Sigmoid colon (tissue), 7 donors: ENCODE data around the gene CREB3L2. TPM values are rescaled to one million over a fixed set of nuclear protein-coding genes. Genes with fewer than 3 reads are reported as not detected.

Experiments used
- DNase-seq: peaks from one replicate; pipeline ENCODE4 v3.0.0-alpha.2; 2019
- H3K27ac ChIP-seq, 4 donors: fragments of 200-600 bp; sonication (generic); one replicate each; pipeline ENCODE4 v1.5.1; 2016 to 2019; ENCODE audit warnings: mild to moderate bottlenecking in 1 of 4
- H3K27me3 ChIP-seq, 3 donors: fragments of 200-600 bp; sonication (generic); one replicate each; pipeline ENCODE4 v1.5.1; 2019; ENCODE audit warnings: mild to moderate bottlenecking in 1 of 3
- H3K36me3 ChIP-seq, 4 donors: fragments of 200-600 bp; sonication (generic); one replicate each; pipeline ENCODE4 v1.5.1; 2016 to 2019
- H3K4me1 ChIP-seq, 4 donors: fragments of 200-600 bp; sonication (generic); one replicate each; pipeline ENCODE4 v1.5.1; 2017 to 2019
- H3K4me3 ChIP-seq, 4 donors: fragments of 200-600 bp; sonication (generic); one replicate each; pipeline ENCODE4 v1.5.1; 2017 to 2019; ENCODE audit warnings: mild to moderate bottlenecking in 2 of 4, moderate library complexity in 1 of 4
- H3K9me3 ChIP-seq, 4 donors: fragments of 200-600 bp in 3 of 4; sonication (generic) in 3 of 4; one replicate each; pipeline versions ENCODE4 v1.5.1 to v1.6.1; 2013 to 2019
- CTCF ChIP-seq, 4 experiments: fragments of 450-650 bp in 3 of 4; fragments of 200-600 bp in 1 of 4; IDR thresholded peaks; one replicate each; pipeline ENCODE4 v1.5.1; 2016 to 2019; ENCODE audit warnings: antibody characterized with exemption in 4 of 4, mild to moderate bottlenecking in 3 of 4, moderate library complexity in 2 of 4
- EP300 ChIP-seq, 4 donors: sonication (generic); formaldehyde crosslinking; IDR thresholded peaks; one replicate each; pipeline ENCODE4 v1.6.1; 2017; ENCODE audit warnings: antibody characterized with exemption in 4 of 4
- POLR2A ChIP-seq, 2 donors: fragments of 450-650 bp; IDR thresholded peaks; one replicate each; pipeline ENCODE4 v1.6.1; 2016; ENCODE audit warnings: antibody characterized with exemption in 2 of 2, mild to moderate bottlenecking in 2 of 2, moderate library complexity in 2 of 2
- POLR2AphosphoS5 ChIP-seq, 4 donors: sonication (generic); formaldehyde crosslinking; IDR thresholded peaks; one replicate each; pipeline ENCODE4 v1.6.1; 2017; ENCODE audit warnings: antibody characterized with exemption in 4 of 4
- WGBS, 2 donors: extraction: QIAGEN DNeasy Blood & Tissue Kit; methylation state at CpG; one replicate each; pipeline ENCODE4 v1.1.7; 2013; 5-methylcytosine and 5-hydroxymethylcytosine counted together
- intact Hi-C: fragments of 100-400 bp; cut with DNase I; formaldehyde crosslinking; loops from one replicate; pipeline ENCODE4 v1.15.1; 2023
- polyA plus RNA-seq, 3 donors: library from polyadenylated mRNA; stranded (reverse); fragments of 200-250 nt; gene quantifications; one replicate each; pipeline ENCODE4 v1.2.3, GENCODE V29; 2013
- total RNA-seq, 4 donors: library from RNA; depleted of rRNA; stranded (reverse); fragments of >200 nt; gene quantifications; one replicate each; pipeline ENCODE4 v1.1.0, GENCODE V29; 2016
- donor health status: healthy with polysubstance abuse.
- donor health status: Bipolar disorder and iron deficiency.
- donor health status: healthy.

The CREB3L2 gene
- total and polyA plus RNA-seq, 7 donors, result 3.0 to 41.3 (median 26.0) TPM

- 80 to 93% methylated on average over 5 of the region's 5 CpGs for WGBS, 2 donors
- no peak for TF ChIP-seq CTCF (IDR thresholded peaks at IDR 0.05)
- TF ChIP-seq POLR2AphosphoS5 (IDR thresholded peaks at IDR 0.05), result peak in 1 of 4 donors; percentile 22
- TF ChIP-seq POLR2A (IDR thresholded peaks at IDR 0.05), result no peak
- Histone ChIP-seq H3K9me3 (no peaks in the 10 kb centered on the region), H3K36me3 (peaks cover 9 to 62% (median 25%) of the 10 kb centered on the region in 4 donors), H3K4me3 (no peak overlapping the region), H3K27me3 (no peaks in the 10 kb centered on the region), H3K4me1 (peaks cover 0 to 59% (median 55%) of the 10 kb centered on the region in 4 donors), H3K27ac (peak overlapping the region; percentile 64 to 85 (median 74))
- no peak for DNase-seq
- intact Hi-C loops, result no loop called here
Observed at GRCh38 chr7:137877027-137877675, 124.7 kb downstream of the CREB3L2 start.

DNA sequence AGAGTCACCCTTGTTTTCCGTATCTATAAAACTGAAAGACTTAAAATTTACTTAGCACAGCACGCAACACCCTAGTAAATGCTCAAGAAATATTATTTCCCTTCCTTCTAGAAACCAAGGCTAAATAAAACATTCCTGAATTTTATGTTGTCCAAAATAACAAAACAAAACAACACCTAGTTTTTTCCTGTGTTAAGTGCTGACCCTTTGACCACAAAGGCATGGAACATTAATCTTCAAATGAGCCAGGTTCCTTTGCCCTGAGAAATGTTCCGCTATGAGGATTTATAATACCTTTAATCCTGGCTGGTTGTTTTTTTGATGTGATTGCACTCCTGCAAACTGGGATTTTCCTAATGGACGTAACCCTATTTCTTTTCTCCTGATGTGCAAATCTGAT is 126.1 kb downstream of the CREB3L2 start:
- Histone ChIP-seq H3K27me3 (no peaks in the 10 kb centered on the region), H3K4me1 (peaks cover 0 to 67% (median 57%) of the 10 kb centered on the region in 4 donors), H3K9me3 (no peaks in the 10 kb centered on the region), H3K27ac (no peak overlapping the region), H3K36me3 (peaks cover 0 to 48% (median 12%) of the 10 kb centered on the region in 4 donors), H3K4me3 (no peak overlapping the region)
- WGBS, 2 donors, result 97% methylated on average over 4 of the region's 4 CpGs
- TF ChIP-seq CTCF (IDR thresholded peaks at IDR 0.05) (no peak), POLR2AphosphoS5 (IDR thresholded peaks at IDR 0.05) (no peak), POLR2A (IDR thresholded peaks at IDR 0.05) (no peak), EP300 (IDR thresholded peaks at IDR 0.05) (no peak)
- DNase-seq, result no peak
- intact Hi-C loops, result no loop called here

GRCh38 chr7:137873979-137874777 is 127.7 kb downstream of the CREB3L2 start:
- Histone ChIP-seq H3K9me3 (no peaks in the 10 kb centered on the region), H3K36me3 (peaks cover 0 to 33% (median 4%) of the 10 kb centered on the region in 4 donors), H3K4me1 (peaks cover 0 to 55% (median 45%) of the 10 kb centered on the region in 4 donors), H3K27me3 (no peaks in the 10 kb centered on the region), H3K4me3 (no peak overlapping the region), H3K27ac (peak overlapping the region in 2 of 4 donors; percentile 39 to 56)
- WGBS, 2 donors, result 82 to 86% methylated on average over 7 of the region's 7 CpGs
- intact Hi-C loops, result no loop called here
- TF ChIP-seq POLR2AphosphoS5 (IDR thresholded peaks at IDR 0.05), result peak in 3 of 4 donors; percentile 26 to 36 (median 32)
- no peak for TF ChIP-seq EP300 (IDR thresholded peaks at IDR 0.05)
- TF ChIP-seq POLR2A (IDR thresholded peaks at IDR 0.05), result no peak
- TF ChIP-seq CTCF (IDR thresholded peaks at IDR 0.05), result no peak
- no peak for DNase-seq

GRCh38 chr7:137873524-137873923 is 128.4 kb downstream of the CREB3L2 start:
- H3K36me3 ChIP-seq, result peaks cover 0 to 26% (median 4%) of the 10 kb centered on the region in 4 donors
- peak overlapping the region in 2 of 4 donors; percentile 39 to 56 for H3K27ac ChIP-seq
- peaks cover 0 to 48% (median 39%) of the 10 kb centered on the region in 4 donors for H3K4me1 ChIP-seq

More at GRCh38 chr7:137873524-137873923, 128.4 kb downstream of the CREB3L2 start:
- Histone ChIP-seq H3K27me3 (no peaks in the 10 kb centered on the region), H3K9me3 (no peaks in the 10 kb centered on the region), H3K4me3 (no peak overlapping the region)
- intact Hi-C loops, result no loop called here
- 66 to 84% methylated on average over 3 of the region's 3 CpGs for WGBS, 2 donors
- no peak for DNase-seq
- TF ChIP-seq POLR2AphosphoS5 (IDR thresholded peaks at IDR 0.05), result no peak
- no peak for TF ChIP-seq EP300 (IDR thresholded peaks at IDR 0.05)
- no peak for TF ChIP-seq CTCF (IDR thresholded peaks at IDR 0.05)
- no peak for TF ChIP-seq POLR2A (IDR thresholded peaks at IDR 0.05)
